ENCODE data around the gene HECTD4.

DNA sequence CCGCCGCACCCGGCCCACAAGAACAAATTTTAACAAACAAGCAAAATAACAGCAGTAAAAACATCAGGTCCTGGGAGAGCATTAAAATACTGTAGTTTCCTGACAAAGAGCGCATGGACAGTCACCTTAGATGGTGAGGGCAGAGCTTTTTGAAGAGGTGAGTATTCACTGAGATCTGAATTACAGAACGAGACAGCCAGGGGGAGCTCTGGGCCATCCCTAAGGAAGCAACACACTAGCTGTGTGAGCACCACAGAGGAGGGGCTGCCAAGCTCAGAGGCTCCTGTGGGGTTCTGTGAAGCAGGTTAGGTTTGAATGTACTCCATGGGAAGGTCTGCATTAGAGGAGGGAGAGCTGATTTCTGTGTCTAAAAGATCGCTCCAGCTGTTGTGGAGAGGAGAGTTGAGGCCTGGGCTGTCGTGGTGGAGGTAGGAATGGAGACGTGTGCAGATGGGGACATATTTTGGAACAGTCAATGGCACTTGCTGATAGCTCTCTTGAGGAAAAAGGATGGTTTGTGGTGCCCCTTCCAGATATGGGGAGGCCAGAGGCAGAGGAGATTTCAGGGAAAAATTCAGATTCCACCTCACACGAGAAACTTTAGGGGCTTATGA, 184.0 kb downstream of the HECTD4 start:
- TF ChIP-seq, protein P1, sequence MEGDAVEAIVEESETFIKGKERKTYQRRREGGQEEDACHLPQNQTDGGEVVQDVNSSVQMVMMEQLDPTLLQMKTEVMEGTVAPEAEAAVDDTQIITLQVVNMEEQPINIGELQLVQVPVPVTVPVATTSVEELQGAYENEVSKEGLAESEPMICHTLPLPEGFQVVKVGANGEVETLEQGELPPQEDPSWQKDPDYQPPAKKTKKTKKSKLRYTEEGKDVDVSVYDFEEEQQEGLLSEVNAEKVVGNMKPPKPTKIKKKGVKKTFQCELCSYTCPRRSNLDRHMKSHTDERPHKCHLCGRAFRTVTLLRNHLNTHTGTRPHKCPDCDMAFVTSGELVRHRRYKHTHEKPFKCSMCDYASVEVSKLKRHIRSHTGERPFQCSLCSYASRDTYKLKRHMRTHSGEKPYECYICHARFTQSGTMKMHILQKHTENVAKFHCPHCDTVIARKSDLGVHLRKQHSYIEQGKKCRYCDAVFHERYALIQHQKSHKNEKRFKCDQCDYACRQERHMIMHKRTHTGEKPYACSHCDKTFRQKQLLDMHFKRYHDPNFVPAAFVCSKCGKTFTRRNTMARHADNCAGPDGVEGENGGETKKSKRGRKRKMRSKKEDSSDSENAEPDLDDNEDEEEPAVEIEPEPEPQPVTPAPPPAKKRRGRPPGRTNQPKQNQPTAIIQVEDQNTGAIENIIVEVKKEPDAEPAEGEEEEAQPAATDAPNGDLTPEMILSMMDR (IDR thresholded peaks at IDR 0.05) = peak; percentile 28 to 60 (median 56)
- TF ChIP-seq POLR2AphosphoS5 (IDR thresholded peaks at IDR 0.05) (peak; percentile 32), POLR2A (IDR thresholded peaks at IDR 0.05) (no peak)
